ENCODE measurements around the gene TLR1.
"Not testable (repeated sequence)": the region's sequence is repeated elsewhere in the genome, so short reads cannot be mapped to it uniquely, and the experiment has no call there.

Gene TLR1

GRCh38 chr4:38811297-38811696 is 6.7 kb upstream of the TLR1 start:
- DNase-seq (ENCODE audit: low read depth): no peak
- no peak overlapping the region for H3K4me3 ChIP-seq (ENCODE audit: low read depth, low read length)
- TF ChIP-seq CTCF (IDR thresholded peaks at IDR 0.05; ENCODE audit: insufficient read depth, low read depth, low read length, missing control alignments): no peak

GRCh38 chr4:38807462-38807861 is 2.9 kb upstream of the TLR1 start:
- not testable (repeated sequence) for DNase-seq (ENCODE audit: low read depth)

GRCh38 chr4:38806251-38806650 is 1.7 kb upstream of the TLR1 start:
- DNase-seq (ENCODE audit: low read depth): peak; percentile 57
- not testable (repeated sequence) for H3K4me3 ChIP-seq (ENCODE audit: low read depth, low read length)

More at GRCh38 chr4:38807462-38807861, 2.9 kb upstream of the TLR1 start:
- H3K4me3 ChIP-seq (ENCODE audit: low read depth, low read length): not testable (repeated sequence)

- no peak for TF ChIP-seq CTCF (IDR thresholded peaks at IDR 0.05; ENCODE audit: insufficient read depth, low read depth, low read length, missing control alignments)
- H3K4me3 ChIP-seq (ENCODE audit: low read depth, low read length): peak overlapping the region; percentile 73
- DNase-seq (ENCODE audit: low read depth): peak; percentile 93
These were observed 1.0 kb upstream of the TLR1 start for GRCh38 chr4:38805530-38806145.

- peak; percentile 98 for DNase-seq (ENCODE audit: low read depth)
- no peak for TF ChIP-seq CTCF (IDR thresholded peaks at IDR 0.05; ENCODE audit: insufficient read depth, low read depth, low read length, missing control alignments)
- H3K4me3 ChIP-seq (ENCODE audit: low read depth, low read length): peak overlapping the region; percentile 73
These were observed 548 bp downstream of the TLR1 start for GRCh38 chr4:38803833-38804653.

GRCh38 chr4:38802561-38803355 is 1.8 kb downstream of the TLR1 start:
- peak overlapping the region; percentile 73 for H3K4me3 ChIP-seq (ENCODE audit: low read depth, low read length)
- no peak for DNase-seq (ENCODE audit: low read depth)
- no peak for TF ChIP-seq CTCF (IDR thresholded peaks at IDR 0.05; ENCODE audit: insufficient read depth, low read depth, low read length, missing control alignments)

GRCh38 chr4:38800961-38801450 is 3.6 kb downstream of the TLR1 start:
- no peak for TF ChIP-seq CTCF (IDR thresholded peaks at IDR 0.05; ENCODE audit: insufficient read depth, low read depth, low read length, missing control alignments)
- no peak for DNase-seq (ENCODE audit: low read depth)
- H3K4me3 ChIP-seq (ENCODE audit: low read depth, low read length): no peak overlapping the region

Data from GM12865 (cell line).